ENCODE results near the gene PCBP1.

The PCBP1 gene

DNA sequence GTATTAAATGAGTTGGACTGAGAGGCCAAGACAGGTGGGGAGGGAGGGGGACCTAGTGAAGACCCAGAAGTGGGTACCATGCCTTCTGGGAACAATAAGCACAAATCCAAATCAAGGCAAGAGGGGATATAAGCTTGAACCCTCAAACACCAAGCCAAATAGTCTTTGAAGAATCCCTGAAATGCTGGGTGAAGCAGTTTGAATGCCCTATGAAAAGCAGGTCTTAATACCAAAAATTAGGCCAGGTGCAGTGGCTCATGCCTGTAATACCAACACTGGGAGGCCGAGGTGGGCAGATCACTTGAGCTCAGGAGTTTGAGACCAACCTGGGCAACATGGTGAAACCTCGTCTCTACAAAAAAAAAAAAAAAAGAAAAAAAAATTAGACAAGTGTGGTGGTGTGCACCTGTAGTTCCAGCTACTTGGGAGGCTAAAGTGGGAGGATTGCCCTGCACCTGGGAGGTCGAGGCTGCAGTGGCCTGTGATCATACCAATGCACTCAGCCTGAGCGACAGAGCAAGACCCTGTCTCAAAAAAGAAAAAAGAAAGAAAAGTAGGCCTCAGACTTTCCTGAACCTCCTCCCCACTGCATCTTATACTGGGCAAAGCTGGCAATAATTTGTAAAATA, 3.5 kb downstream of the PCBP1 start:
- TF ChIP-seq NFIC (IDR thresholded peaks at IDR 0.05): no peak
- TF ChIP-seq FOXM1 (IDR thresholded peaks at IDR 0.05; ENCODE audit: borderline replicate concordance, low read depth): no peak
- TF ChIP-seq EP300 (IDR thresholded peaks at IDR 0.05; ENCODE audit: borderline replicate concordance): no peak
- no peak for TF ChIP-seq TCF12 (IDR thresholded peaks at IDR 0.05; ENCODE audit: low read depth)
- TF ChIP-seq TAF1 (IDR thresholded peaks at IDR 0.05; ENCODE audit: low read depth): no peak
- no peak for TF ChIP-seq TEAD4 (IDR thresholded peaks at IDR 0.05)
- TF ChIP-seq CEBPB (IDR thresholded peaks at IDR 0.05): no peak
- no peak for TF ChIP-seq ZBTB7A (IDR thresholded peaks at IDR 0.05; ENCODE audit: low read depth)
- TF ChIP-seq CREB1 (IDR thresholded peaks at IDR 0.05; ENCODE audit: low read depth): no peak
- no peak for TF ChIP-seq YY1 (IDR thresholded peaks at IDR 0.05; ENCODE audit: low read depth)
- TF ChIP-seq RAD21 (IDR thresholded peaks at IDR 0.05; ENCODE audit: low read depth): no peak

DNA sequence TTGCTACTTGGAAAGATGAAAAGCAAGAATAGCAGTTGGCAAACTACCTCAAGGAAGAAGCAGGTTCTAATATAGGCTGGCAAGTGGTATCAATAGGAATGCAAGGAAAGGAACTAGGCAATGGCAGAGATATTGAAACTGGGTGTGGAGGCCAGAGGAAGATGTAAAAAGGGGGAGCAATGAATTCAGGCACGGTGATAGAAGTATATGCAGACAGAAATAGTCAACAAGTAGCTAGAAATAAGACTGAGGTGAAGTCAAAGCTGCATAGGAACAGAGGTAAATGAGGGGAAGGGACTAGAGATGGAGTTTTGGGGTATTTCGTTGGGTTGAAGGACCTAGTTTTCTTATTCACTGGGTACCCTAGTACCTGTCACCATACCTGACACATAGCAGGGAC, 4.1 kb downstream of the PCBP1 start:
- TF ChIP-seq ZBTB7A (IDR thresholded peaks at IDR 0.05; ENCODE audit: low read depth): no peak
- TF ChIP-seq, protein P1, sequence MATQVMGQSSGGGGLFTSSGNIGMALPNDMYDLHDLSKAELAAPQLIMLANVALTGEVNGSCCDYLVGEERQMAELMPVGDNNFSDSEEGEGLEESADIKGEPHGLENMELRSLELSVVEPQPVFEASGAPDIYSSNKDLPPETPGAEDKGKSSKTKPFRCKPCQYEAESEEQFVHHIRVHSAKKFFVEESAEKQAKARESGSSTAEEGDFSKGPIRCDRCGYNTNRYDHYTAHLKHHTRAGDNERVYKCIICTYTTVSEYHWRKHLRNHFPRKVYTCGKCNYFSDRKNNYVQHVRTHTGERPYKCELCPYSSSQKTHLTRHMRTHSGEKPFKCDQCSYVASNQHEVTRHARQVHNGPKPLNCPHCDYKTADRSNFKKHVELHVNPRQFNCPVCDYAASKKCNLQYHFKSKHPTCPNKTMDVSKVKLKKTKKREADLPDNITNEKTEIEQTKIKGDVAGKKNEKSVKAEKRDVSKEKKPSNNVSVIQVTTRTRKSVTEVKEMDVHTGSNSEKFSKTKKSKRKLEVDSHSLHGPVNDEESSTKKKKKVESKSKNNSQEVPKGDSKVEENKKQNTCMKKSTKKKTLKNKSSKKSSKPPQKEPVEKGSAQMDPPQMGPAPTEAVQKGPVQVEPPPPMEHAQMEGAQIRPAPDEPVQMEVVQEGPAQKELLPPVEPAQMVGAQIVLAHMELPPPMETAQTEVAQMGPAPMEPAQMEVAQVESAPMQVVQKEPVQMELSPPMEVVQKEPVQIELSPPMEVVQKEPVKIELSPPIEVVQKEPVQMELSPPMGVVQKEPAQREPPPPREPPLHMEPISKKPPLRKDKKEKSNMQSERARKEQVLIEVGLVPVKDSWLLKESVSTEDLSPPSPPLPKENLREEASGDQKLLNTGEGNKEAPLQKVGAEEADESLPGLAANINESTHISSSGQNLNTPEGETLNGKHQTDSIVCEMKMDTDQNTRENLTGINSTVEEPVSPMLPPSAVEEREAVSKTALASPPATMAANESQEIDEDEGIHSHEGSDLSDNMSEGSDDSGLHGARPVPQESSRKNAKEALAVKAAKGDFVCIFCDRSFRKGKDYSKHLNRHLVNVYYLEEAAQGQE (IDR thresholded peaks at IDR 0.05; ENCODE audit: low read depth): no peak
- TF ChIP-seq TEAD4 (IDR thresholded peaks at IDR 0.05): no peak
- TF ChIP-seq, protein P2, sequence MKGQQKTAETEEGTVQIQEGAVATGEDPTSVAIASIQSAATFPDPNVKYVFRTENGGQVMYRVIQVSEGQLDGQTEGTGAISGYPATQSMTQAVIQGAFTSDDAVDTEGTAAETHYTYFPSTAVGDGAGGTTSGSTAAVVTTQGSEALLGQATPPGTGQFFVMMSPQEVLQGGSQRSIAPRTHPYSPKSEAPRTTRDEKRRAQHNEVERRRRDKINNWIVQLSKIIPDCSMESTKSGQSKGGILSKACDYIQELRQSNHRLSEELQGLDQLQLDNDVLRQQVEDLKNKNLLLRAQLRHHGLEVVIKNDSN (IDR thresholded peaks at IDR 0.05): no peak
- no peak for TF ChIP-seq FOXM1 (IDR thresholded peaks at IDR 0.05; ENCODE audit: borderline replicate concordance, low read depth)
- TF ChIP-seq NFIC (IDR thresholded peaks at IDR 0.05): no peak
- no peak for TF ChIP-seq EGR1 (IDR thresholded peaks at IDR 0.05)
- no peak for TF ChIP-seq CREB1 (IDR thresholded peaks at IDR 0.05; ENCODE audit: low read depth)
- TF ChIP-seq EP300 (IDR thresholded peaks at IDR 0.05; ENCODE audit: borderline replicate concordance): no peak
- TF ChIP-seq YY1 (IDR thresholded peaks at IDR 0.05; ENCODE audit: low read depth): no peak
- no peak for TF ChIP-seq TAF1 (IDR thresholded peaks at IDR 0.05; ENCODE audit: low read depth)
- TF ChIP-seq RAD21 (IDR thresholded peaks at IDR 0.05; ENCODE audit: low read depth): no peak
- TF ChIP-seq, protein P3, sequence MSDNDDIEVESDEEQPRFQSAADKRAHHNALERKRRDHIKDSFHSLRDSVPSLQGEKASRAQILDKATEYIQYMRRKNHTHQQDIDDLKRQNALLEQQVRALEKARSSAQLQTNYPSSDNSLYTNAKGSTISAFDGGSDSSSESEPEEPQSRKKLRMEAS (IDR thresholded peaks at IDR 0.05): no peak
- no peak for TF ChIP-seq CEBPB (IDR thresholded peaks at IDR 0.05)
- TF ChIP-seq TCF12 (IDR thresholded peaks at IDR 0.05; ENCODE audit: low read depth): no peak

DNA sequence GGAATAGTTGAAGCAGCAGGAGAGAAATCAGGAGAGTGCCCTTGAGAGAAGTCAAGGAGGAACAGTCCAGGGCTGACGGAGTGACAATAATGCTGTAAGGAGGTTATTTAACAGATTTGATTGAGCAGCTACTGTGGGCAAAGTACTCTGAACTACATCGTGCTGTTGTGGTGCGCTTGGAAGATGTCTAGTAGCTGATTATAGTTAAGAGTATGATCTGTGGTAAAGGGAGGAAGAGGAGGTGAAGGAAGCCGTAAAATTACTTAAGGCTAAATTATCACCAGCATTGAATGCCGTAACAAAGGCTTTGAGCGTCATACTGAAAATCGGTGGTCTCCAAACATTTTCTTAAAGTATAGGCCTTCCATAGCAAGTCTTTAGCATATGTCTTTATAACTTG, 4.5 kb downstream of the PCBP1 start:
- no peak for TF ChIP-seq NFIC (IDR thresholded peaks at IDR 0.05)
- TF ChIP-seq EP300 (IDR thresholded peaks at IDR 0.05; ENCODE audit: borderline replicate concordance): no peak
- TF ChIP-seq, protein P2 (IDR thresholded peaks at IDR 0.05): no peak
- no peak for TF ChIP-seq TAF1 (IDR thresholded peaks at IDR 0.05; ENCODE audit: low read depth)
- TF ChIP-seq TCF12 (IDR thresholded peaks at IDR 0.05; ENCODE audit: low read depth): no peak
- TF ChIP-seq CREB1 (IDR thresholded peaks at IDR 0.05; ENCODE audit: low read depth): no peak
- TF ChIP-seq FOXM1 (IDR thresholded peaks at IDR 0.05; ENCODE audit: borderline replicate concordance, low read depth): no peak
- TF ChIP-seq, protein P3 (IDR thresholded peaks at IDR 0.05): no peak
- no peak for TF ChIP-seq YY1 (IDR thresholded peaks at IDR 0.05; ENCODE audit: low read depth)
- TF ChIP-seq RAD21 (IDR thresholded peaks at IDR 0.05; ENCODE audit: low read depth): no peak
- TF ChIP-seq ZBTB7A (IDR thresholded peaks at IDR 0.05; ENCODE audit: low read depth): no peak
- no peak for TF ChIP-seq EGR1 (IDR thresholded peaks at IDR 0.05)
- no peak for TF ChIP-seq TEAD4 (IDR thresholded peaks at IDR 0.05)
- TF ChIP-seq CEBPB (IDR thresholded peaks at IDR 0.05): no peak
- TF ChIP-seq, protein P1 (IDR thresholded peaks at IDR 0.05; ENCODE audit: low read depth): no peak

DNA sequence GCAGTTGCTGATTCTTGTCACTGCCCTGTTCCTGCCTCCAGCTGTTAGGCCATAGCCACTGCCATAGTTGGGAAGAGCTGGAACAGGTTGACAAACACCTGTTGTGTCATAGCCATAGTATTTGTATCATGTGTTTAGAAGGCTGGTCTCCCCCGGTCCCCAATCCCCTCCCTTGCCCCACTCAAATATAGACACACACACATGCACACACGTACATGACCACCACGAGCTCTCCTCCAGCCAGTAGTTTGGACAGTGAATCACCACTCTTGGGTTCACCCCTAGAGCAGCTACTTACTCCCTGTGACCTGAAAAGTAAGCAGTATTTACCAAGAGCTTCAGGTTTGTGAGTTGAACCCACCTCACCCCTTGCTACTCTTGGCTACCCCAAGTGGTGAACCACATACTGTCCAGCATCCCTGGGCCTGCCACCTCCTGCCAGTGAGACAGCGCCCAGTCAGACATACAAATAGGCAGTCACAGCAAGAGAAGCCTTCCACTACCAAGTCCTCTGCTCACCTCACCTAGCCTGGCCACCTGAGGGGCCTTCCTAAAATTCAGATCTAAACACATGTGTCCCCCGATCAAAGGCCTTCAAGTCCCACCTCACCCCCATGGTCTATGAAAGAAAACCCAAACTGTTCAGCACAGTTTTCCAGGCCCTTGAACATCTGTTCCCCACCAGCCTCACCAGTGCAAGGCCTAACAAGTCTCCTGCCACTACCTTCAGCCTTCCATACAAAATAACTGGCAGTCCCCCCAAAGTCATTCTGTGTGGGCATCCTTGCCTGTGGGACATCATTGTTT, 7.1 kb downstream of the PCBP1 start:
- TF ChIP-seq, protein P2 (IDR thresholded peaks at IDR 0.05): no peak
- TF ChIP-seq ZBTB7A (IDR thresholded peaks at IDR 0.05; ENCODE audit: low read depth) (no peak), TAF1 (IDR thresholded peaks at IDR 0.05; ENCODE audit: low read depth) (no peak), TEAD4 (IDR thresholded peaks at IDR 0.05) (no peak), EP300 (IDR thresholded peaks at IDR 0.05; ENCODE audit: borderline replicate concordance) (no peak), CREB1 (IDR thresholded peaks at IDR 0.05; ENCODE audit: low read depth) (no peak), NFIC (IDR thresholded peaks at IDR 0.05) (no peak)
- TF ChIP-seq, protein P1 (IDR thresholded peaks at IDR 0.05; ENCODE audit: low read depth): no peak
- TF ChIP-seq, protein P3 (IDR thresholded peaks at IDR 0.05): no peak
